IPS-18a (cell line): Measurements from ENCODE around the gene TNIK.

ENCODE experiments used
- H3K27ac ChIP-seq: one replicate; pipeline ENCODE4 v1.5.1; 2013; ENCODE audit warnings: low read length
- H3K27me3 ChIP-seq: one replicate; pipeline ENCODE4 v1.6.1; 2013; ENCODE audit warnings: mild to moderate bottlenecking, low read length; ENCODE audit not compliant: control insufficient read depth, insufficient read depth
- H3K36me3 ChIP-seq: one replicate; pipeline ENCODE4 v1.6.1; 2013; ENCODE audit warnings: low read depth, low read length; ENCODE audit not compliant: control insufficient read depth
- H3K4me1 ChIP-seq: one replicate; pipeline ENCODE4 v1.6.1; 2013; ENCODE audit warnings: low read depth, low read length; ENCODE audit not compliant: control insufficient read depth
- H3K4me3 ChIP-seq: one replicate; pipeline ENCODE4 v1.5.1; 2013; ENCODE audit warnings: low read length
- H3K9ac ChIP-seq: one replicate; pipeline ENCODE4 v1.6.1; 2013; ENCODE audit warnings: mild to moderate bottlenecking, low read length, moderate library complexity
- H3K9me3 ChIP-seq: one replicate; pipeline ENCODE4 v1.6.1; 2013; ENCODE audit warnings: low read depth, low read length; ENCODE audit not compliant: control insufficient read depth

The TNIK gene

GRCh38 chr3:171268677-171269076 lies 191.5 kb downstream of the TNIK start:
- H3K36me3 ChIP-seq = no peaks in the 10 kb centered on the region
- peaks cover 33% of the 10 kb centered on the region for H3K4me1 ChIP-seq
- H3K27me3 ChIP-seq = no peaks in the 10 kb centered on the region
- no peak overlapping the region for H3K4me3 ChIP-seq
- H3K9me3 ChIP-seq = no peaks in the 10 kb centered on the region
- H3K27ac ChIP-seq = no peak overlapping the region
- H3K9ac ChIP-seq = no peak overlapping the region

- H3K27ac ChIP-seq = no peak overlapping the region
- H3K9ac ChIP-seq = no peak overlapping the region
- peaks cover 32% of the 10 kb centered on the region for H3K4me1 ChIP-seq
- no peak overlapping the region for H3K4me3 ChIP-seq
- no peaks in the 10 kb centered on the region for H3K36me3 ChIP-seq
- H3K27me3 ChIP-seq = no peaks in the 10 kb centered on the region
- no peaks in the 10 kb centered on the region for H3K9me3 ChIP-seq
Observed at GRCh38 chr3:171267104-171267503, 193.1 kb downstream of the TNIK start.

DNA sequence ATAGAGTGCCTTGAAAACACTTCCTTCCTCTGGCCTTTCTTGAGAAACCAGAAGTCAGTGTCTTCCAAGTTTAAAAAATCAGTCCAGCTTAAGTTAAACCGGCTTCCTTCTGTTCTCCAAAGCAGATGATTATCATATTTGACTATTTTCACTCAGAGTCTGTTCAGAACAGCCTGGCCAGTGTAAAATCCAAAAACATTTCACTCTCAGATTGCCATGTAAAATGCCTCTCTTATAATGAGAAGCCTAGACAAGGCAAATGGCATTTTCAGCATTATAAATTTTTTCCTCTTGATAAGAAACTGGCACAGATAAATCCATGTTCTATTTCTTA lies 193.5 kb downstream of the TNIK start:
- no peak overlapping the region for H3K4me3 ChIP-seq
- H3K27me3 ChIP-seq = no peaks in the 10 kb centered on the region
- peaks cover 32% of the 10 kb centered on the region for H3K4me1 ChIP-seq
- no peaks in the 10 kb centered on the region for H3K36me3 ChIP-seq
- no peak overlapping the region for H3K9ac ChIP-seq
- H3K27ac ChIP-seq = no peak overlapping the region
- no peaks in the 10 kb centered on the region for H3K9me3 ChIP-seq

- H3K9ac ChIP-seq = no peak overlapping the region
- H3K4me1 ChIP-seq = peaks cover 32% of the 10 kb centered on the region
- H3K9me3 ChIP-seq = no peaks in the 10 kb centered on the region
- no peaks in the 10 kb centered on the region for H3K36me3 ChIP-seq
- H3K27ac ChIP-seq = no peak overlapping the region
- no peaks in the 10 kb centered on the region for H3K27me3 ChIP-seq
- no peak overlapping the region for H3K4me3 ChIP-seq
Observed at GRCh38 chr3:171266034-171266739, 194.0 kb downstream of the TNIK start.

- H3K27me3 ChIP-seq = no peaks in the 10 kb centered on the region
- H3K36me3 ChIP-seq = no peaks in the 10 kb centered on the region
- no peak overlapping the region for H3K4me3 ChIP-seq
- H3K27ac ChIP-seq = no peak overlapping the region
- peaks cover 32% of the 10 kb centered on the region for H3K4me1 ChIP-seq
- no peaks in the 10 kb centered on the region for H3K9me3 ChIP-seq
- H3K9ac ChIP-seq = no peak overlapping the region
Observed at GRCh38 chr3:171264758-171265157, 195.4 kb downstream of the TNIK start.

GRCh38 chr3:171262431-171262830 lies 197.8 kb downstream of the TNIK start:
- H3K27me3 ChIP-seq = no peaks in the 10 kb centered on the region
- H3K36me3 ChIP-seq = no peaks in the 10 kb centered on the region
- no peak overlapping the region for H3K27ac ChIP-seq
- peaks cover 27% of the 10 kb centered on the region for H3K4me1 ChIP-seq
- H3K9ac ChIP-seq = no peak overlapping the region
- H3K9me3 ChIP-seq = no peaks in the 10 kb centered on the region
- H3K4me3 ChIP-seq = no peak overlapping the region

- no peak overlapping the region for H3K4me3 ChIP-seq
- no peak overlapping the region for H3K27ac ChIP-seq
Observed at GRCh38 chr3:171261487-171261886, 198.7 kb downstream of the TNIK start.

GRCh38 chr3:171260899-171261298 lies 199.3 kb downstream of the TNIK start:
- Histone ChIP-seq H3K4me1 (peaks cover 14% of the 10 kb centered on the region), H3K9ac (no peak overlapping the region), H3K27ac (no peak overlapping the region), H3K36me3 (no peaks in the 10 kb centered on the region), H3K9me3 (no peaks in the 10 kb centered on the region), H3K4me3 (no peak overlapping the region), H3K27me3 (no peaks in the 10 kb centered on the region)

More at GRCh38 chr3:171261487-171261886, 198.7 kb downstream of the TNIK start:
- no peaks in the 10 kb centered on the region for H3K9me3 ChIP-seq
- no peaks in the 10 kb centered on the region for H3K27me3 ChIP-seq
- H3K4me1 ChIP-seq = peaks cover 18% of the 10 kb centered on the region
- no peak overlapping the region for H3K9ac ChIP-seq
- H3K36me3 ChIP-seq = no peaks in the 10 kb centered on the region

GRCh38 chr3:171260466-171260865 lies 199.7 kb downstream of the TNIK start:
- Histone ChIP-seq H3K9me3 (no peaks in the 10 kb centered on the region), H3K9ac (no peak overlapping the region), H3K4me3 (no peak overlapping the region), H3K4me1 (peaks cover 10% of the 10 kb centered on the region), H3K27me3 (no peaks in the 10 kb centered on the region), H3K36me3 (no peaks in the 10 kb centered on the region), H3K27ac (no peak overlapping the region)

DNA sequence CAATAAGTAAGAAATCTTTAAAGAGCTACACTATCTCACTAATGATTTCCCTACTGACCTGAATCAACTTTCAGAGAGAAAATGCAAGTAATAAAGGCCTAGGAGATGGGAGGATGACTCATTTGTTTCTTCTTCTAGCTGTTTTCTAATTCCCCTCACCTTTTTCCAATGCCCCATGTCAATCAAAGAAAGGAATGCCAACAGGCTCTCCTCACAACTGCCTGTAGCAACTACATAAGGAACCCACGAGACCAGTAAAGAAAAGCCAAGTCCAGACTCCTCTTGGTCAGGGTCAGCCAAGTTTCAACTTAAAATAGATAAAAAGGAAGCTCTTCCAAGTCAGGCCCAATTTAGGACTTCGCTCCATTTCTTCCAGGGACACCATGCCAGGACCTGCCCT lies 201.9 kb downstream of the TNIK start:
- Histone ChIP-seq H3K4me3 (no peak overlapping the region), H3K9ac (no peak overlapping the region), H3K27ac (no peak overlapping the region), H3K4me1 (no peaks in the 10 kb centered on the region), H3K27me3 (no peaks in the 10 kb centered on the region), H3K9me3 (no peaks in the 10 kb centered on the region), H3K36me3 (no peaks in the 10 kb centered on the region)

- H3K27ac ChIP-seq = no peak overlapping the region
- H3K4me1 ChIP-seq = no peaks in the 10 kb centered on the region
- H3K9me3 ChIP-seq = no peaks in the 10 kb centered on the region
- H3K4me3 ChIP-seq = no peak overlapping the region
- no peaks in the 10 kb centered on the region for H3K36me3 ChIP-seq
- no peaks in the 10 kb centered on the region for H3K27me3 ChIP-seq
- H3K9ac ChIP-seq = no peak overlapping the region
Observed at GRCh38 chr3:171257251-171258203, 202.7 kb downstream of the TNIK start.
